ENCODE measurements around the gene THOC7.

- TF ChIP-seq, protein P1, sequence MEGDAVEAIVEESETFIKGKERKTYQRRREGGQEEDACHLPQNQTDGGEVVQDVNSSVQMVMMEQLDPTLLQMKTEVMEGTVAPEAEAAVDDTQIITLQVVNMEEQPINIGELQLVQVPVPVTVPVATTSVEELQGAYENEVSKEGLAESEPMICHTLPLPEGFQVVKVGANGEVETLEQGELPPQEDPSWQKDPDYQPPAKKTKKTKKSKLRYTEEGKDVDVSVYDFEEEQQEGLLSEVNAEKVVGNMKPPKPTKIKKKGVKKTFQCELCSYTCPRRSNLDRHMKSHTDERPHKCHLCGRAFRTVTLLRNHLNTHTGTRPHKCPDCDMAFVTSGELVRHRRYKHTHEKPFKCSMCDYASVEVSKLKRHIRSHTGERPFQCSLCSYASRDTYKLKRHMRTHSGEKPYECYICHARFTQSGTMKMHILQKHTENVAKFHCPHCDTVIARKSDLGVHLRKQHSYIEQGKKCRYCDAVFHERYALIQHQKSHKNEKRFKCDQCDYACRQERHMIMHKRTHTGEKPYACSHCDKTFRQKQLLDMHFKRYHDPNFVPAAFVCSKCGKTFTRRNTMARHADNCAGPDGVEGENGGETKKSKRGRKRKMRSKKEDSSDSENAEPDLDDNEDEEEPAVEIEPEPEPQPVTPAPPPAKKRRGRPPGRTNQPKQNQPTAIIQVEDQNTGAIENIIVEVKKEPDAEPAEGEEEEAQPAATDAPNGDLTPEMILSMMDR (IDR thresholded peaks at IDR 0.05; ENCODE audit: poor library complexity, severe bottlenecking), result no peak
- no peak for TF ChIP-seq POLR2AphosphoS5 (IDR thresholded peaks at IDR 0.05)
- no peak for TF ChIP-seq REST (IDR thresholded peaks at IDR 0.05; ENCODE audit: borderline replicate concordance)
- no peak for TF ChIP-seq EZH2 (IDR thresholded peaks at IDR 0.05; ENCODE audit: borderline replicate concordance, insufficient read depth, low read length, poor library complexity, severe bottlenecking)
- TF ChIP-seq EP300 (conservative IDR thresholded peaks at IDR 0.05; ENCODE audit: poor library complexity, severe bottlenecking), result no peak
- no peak for TF ChIP-seq RAD21 (conservative IDR thresholded peaks at IDR 0.05)
- no peak for TF ChIP-seq TAF1 (IDR thresholded peaks at IDR 0.05; ENCODE audit: low read depth)
- TF ChIP-seq MXI1 (conservative IDR thresholded peaks at IDR 0.05; ENCODE audit: poor library complexity, severe bottlenecking), result no peak
- TF ChIP-seq SMC3 (conservative IDR thresholded peaks at IDR 0.05; ENCODE audit: poor library complexity), result no peak
Measured at GRCh38 chr3:63847718-63848450, 15.7 kb downstream of the THOC7 start.

All from neural cell (in vitro differentiated cells).